GM12892 (cell line): Measurements from ENCODE around the gene UBXN7.
"Not testable (repeated sequence)": the region's sequence is repeated elsewhere in the genome, so short reads cannot be mapped to it uniquely, and the experiment has no call there.

Experiments used
- DNase-seq: peaks from one replicate; pipeline ENCODE4 v3.0.0; 2011; ENCODE audit not compliant: insufficient read length
- FAIRE-seq: peaks from 2 replicates; lab custom pipeline; 2011; peaks lifted over from hg19 to GRCh38; lab: Jason Lieb, UNC
- POLR2A ChIP-seq: IDR thresholded peaks from 2 replicates; pipeline ENCODE4 v1.6.1; 2011; ENCODE audit warnings: low read depth, low read length, control low read depth
- POLR2AphosphoS5 ChIP-seq: IDR thresholded peaks from 2 replicates; pipeline ENCODE4 v1.6.1; 2011; ENCODE audit warnings: low read depth, low read length, control low read depth
- TAF1 ChIP-seq: IDR thresholded peaks from 2 replicates; pipeline ENCODE4 v1.6.1; 2011; ENCODE audit warnings: low read depth, mild to moderate bottlenecking, control low read depth, low read length, borderline replicate concordance

Gene UBXN7

DNA sequence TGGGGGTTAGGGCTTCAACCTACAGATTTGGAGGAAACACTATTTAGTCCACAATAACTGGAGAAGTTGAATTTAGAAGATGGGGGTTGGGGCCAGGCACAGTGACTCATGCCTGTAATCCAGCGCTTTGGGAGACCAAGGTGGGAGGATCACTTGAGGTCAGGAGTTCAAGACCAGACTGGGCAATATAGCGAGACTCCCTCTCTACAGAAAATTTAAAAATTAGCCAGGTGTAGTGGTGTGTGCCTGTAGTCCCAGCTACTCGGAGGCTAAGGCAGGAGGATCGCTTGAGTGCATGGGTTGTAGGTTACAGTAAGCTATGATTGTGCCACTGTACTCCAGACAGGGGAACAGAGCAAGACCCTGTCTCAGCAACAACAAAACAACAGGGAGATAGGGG, 109.2 kb downstream of the UBXN7 start:
- DNase-seq (no peak), FAIRE-seq (no peak)
- no peak for TF ChIP-seq POLR2AphosphoS5
- no peak for TF ChIP-seq POLR2A
- TF ChIP-seq TAF1: no peak

DNA sequence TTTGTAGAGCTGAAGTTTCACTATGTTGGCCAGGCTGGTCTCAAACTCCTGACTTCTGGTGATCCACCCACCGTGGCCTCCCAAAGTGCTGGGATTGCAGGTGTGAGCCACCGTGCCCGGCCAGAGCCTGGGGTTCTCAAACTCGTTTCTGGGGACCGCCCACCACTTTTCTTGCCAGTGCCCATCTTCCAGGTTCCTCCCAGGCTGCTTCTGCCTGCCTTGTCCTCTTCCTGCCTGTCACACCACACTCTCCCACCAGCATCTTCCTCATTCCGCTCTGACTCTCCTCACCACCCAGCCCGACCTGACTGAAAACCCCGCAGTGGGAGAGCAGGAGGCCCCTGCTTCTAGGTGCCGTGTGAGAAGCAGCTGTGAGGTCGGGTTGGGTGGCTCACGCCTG, 111.1 kb downstream of the UBXN7 start:
- no peak for TF ChIP-seq TAF1
- no peak for TF ChIP-seq POLR2AphosphoS5
- TF ChIP-seq POLR2A: no peak
- no peak for DNase-seq
- no peak for FAIRE-seq

DNA sequence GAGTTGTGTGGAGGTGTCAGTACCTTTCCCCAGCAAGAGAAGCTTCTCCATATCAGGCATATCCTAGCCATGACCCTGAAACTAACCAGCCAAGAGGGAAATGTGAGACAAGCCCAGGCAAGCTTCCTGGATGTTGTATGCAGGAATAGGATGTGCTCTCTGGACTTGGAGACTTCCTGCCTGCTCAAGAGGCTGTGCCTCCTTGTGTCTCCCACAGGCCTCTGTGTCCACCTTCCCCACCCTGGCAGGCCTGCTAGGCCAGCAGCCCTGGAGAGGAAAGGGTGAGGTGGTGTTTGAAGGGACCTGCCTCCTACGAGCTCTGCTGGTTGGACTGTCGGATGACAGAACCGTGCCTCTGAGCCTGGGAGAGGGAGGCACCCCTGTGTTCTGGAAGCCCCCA, 112.1 kb downstream of the UBXN7 start:
- DNase-seq (no peak), FAIRE-seq (no peak)
- no peak for TF ChIP-seq POLR2A
- TF ChIP-seq POLR2AphosphoS5: no peak
- no peak for TF ChIP-seq TAF1

DNA sequence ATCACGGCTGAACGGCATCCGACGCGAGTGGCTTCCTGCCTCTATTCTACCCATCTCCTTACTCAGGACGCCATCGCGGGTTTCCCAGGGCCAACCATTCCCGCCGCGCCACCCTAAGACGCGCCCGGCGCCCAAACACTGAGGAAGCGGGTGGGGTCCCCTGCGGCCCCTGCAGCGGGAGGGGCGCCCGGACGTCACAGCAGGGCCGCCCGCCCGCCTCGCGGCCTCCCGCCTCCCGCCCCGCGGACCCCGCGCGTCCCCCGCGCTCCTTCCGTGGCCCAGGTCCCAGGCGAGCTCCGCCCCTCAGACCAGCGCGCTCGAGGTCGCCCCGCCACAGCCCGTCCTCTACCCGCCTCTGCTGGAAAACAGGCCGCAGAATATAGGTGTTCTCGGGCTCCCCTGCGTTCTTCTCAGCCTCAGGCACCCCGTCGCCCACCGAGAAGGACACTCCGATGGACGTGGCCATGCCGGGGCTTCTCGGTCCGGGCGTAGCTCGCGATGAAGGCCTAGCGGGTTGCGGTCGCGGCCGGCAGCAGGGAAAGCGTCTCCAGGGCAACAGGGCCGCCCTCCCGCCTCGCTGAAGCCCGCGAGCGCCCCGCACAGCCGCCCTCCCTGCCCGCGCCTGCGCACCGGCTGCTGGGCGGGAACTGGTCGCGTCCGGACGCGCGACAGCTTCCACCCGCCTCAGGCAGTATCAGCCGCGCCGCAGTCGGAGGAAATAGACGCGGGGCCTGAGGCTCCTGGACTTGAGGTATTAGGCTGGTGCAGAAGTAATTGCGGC, 114.3 kb downstream of the UBXN7 start, which contains the start of gene DYNLT2B:
Gene DYNLT2B, minus strand, starts transcription at position 554 of the 781 bp plus-strand sequence. Its CDS starts 88 bp downstream, at position 466.
- peak; percentile 98 for DNase-seq

DNA sequence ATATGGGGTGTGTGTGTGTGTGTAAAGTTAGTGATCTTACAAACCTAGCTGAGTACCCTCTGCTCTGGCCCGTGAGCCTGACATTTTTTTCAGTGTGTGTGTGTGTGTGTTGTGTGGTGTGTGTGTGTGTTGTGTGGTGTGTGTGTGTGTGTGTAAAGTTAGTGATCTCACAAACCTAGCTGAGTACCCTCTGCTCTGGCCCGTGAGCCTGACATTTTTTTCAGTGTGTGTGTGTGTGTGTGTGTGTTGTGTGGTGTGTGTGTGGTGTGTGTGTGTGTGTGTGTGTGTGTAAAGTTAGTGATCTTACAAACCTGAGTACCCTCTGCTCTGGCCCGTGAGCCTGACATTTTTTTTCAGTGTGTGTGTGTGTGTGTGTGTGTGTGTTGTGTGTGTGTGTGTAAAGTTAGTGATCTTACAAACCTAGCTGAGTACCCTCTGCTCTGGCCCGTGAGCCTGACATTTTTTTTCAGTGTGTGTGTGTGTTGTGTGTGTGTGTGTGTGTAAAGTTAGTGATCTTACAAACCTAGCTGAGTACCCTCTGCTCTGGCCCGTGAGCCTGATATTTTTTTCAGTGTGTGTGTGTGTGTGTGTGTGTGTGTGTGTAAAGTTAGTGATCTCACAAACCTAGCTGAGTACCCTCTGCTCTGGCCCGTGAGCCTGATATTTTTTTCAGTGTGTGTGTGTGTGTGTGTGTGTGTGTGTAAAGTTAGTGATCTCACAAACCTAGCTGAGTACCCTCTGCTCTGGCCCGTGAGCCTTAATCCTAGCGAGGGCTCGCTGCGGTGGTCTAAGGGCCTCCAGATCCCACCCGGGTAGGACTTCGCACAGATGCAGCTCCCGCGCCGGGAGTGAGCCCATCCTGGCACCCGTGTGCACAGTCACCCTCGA, 115.2 kb downstream of the UBXN7 start:
- FAIRE-seq: peak; percentile 62
- not testable (repeated sequence) for DNase-seq

More for the DNA sequence above, 114.3 kb downstream of the UBXN7 start, which contains the start of gene DYNLT2B:
- peak; percentile 84 for FAIRE-seq
- TF ChIP-seq POLR2AphosphoS5: peak; percentile 74; the same call in 1 of the 2 replicates
- peak; percentile 89 for TF ChIP-seq POLR2A
- peak; percentile 86 for TF ChIP-seq TAF1

DNA sequence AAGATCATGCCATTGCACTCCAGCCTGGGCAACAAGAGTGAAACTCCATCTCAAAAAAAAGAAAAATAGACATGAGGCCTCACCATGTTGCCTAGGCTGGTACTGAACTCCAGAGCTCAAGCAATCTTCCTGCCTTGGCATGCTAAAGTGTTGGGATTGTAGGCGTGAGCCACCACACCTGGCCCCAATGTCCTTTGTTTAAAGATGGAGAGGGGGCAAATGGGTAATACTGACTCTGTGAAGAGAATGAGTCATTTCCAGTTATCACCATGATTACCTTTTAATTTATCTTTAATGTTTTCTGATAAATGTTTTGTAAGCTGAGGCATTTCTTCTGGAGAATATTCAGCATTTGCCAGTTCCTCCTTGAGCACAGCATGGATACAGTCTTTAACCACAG, 116.4 kb downstream of the UBXN7 start:
- FAIRE-seq: no peak

DNA sequence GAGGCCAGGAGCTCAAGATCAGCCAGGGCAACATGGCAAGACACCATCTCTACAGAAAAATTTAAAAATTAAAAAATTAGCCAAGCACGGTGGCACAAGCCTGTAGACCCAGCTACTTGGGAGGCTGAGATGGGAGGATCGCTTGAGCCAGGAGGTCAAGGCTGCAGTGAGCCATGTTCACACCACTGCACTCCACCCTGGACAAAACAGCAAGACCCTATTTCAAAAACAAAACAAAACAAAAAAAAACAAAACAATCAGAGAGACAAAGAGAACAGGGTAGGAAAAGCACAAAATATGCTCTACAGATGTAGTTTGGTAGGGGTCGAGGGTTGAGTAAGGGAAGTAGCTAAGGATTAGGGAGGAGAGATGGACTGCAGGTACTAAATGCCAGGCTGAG, 117.6 kb downstream of the UBXN7 start:
- TF ChIP-seq POLR2A: no peak
- no peak for TF ChIP-seq POLR2AphosphoS5
- TF ChIP-seq TAF1: no peak
- DNase-seq (no peak), FAIRE-seq (no peak)

More for the DNA sequence above, 116.4 kb downstream of the UBXN7 start:
- no peak for DNase-seq
- TF ChIP-seq POLR2A: no peak
- TF ChIP-seq TAF1: no peak
- no peak for TF ChIP-seq POLR2AphosphoS5

DNA sequence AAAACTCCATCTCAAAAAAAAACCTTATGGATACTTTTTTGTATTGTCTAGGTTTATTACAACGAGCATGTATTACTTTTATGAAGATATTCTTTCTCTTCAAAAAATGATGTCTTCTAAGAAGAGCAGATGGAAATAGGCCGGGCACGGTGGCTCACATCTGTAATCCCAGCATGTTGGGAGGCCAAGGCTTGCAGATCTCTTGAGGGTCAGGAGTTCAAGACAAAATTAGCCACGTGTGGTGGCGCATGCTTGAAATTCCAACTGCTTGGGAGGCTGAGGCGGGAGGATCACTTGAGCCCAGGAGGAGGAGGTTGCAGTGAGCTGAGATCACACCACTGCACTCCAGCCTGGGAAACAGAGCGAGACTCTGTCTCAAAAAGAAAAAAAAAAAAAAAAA, 118.1 kb downstream of the UBXN7 start:
- not testable (repeated sequence) for FAIRE-seq, DNase-seq

DNA sequence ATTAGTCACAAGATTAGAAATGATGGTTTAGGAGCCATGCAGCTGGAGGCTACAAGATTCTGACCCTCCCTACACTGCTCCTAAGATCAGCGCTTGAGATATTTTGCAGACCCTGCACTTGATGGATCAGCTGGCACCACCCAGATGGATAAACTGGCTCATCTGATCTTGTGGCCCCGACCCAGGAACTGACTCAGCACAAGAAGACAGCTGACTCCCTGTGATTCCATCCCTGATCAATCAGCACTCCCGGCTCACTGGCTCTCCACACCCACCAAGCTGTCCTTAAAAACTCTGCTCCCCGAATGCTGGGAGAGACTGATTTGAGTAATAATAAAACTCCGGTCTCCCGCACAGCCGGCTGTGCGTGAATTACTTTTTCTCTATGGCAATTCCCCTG, 129.3 kb downstream of the UBXN7 start:
- not testable (repeated sequence) for DNase-seq, FAIRE-seq

DNA sequence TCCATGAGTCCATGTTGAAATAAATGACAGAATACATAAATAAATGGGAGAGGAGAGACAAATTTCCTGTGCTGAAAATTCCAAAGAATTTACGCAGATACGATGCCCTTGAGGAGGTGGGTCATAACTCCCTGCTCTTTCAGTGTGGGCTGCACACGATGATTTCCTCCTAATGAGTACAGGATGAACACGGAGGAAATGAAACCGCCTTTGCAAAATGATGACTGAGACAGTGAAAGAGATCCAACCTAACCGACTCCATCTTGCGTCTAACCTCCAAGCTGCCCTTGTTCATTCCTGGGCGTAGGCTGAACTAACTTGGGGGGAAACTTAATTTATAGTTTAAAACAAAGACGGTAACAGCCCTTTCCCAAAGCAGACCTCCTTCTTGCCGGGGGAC, 129.7 kb downstream of the UBXN7 start:
- FAIRE-seq, DNase-seq: not testable (repeated sequence)

DNA sequence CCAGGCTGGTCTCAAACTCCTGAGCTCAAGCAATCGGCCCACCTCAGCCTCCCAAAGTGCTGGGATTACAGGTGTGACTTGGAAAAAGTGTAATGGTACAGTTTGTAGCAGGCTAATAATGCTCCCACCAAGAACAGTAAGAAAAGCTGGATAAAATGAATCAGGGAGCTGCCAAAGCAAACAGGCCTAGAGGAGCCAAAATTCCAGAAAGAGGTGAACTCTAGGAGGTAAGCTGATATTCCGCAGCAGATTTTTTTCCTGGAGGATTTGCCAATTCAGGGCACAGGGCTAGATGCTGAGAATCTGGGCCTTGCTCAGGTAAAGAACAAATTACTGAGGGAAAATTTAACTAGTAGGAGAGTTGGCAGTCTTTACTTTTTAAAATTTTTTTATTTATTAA, 133.7 kb downstream of the UBXN7 start:
- TF ChIP-seq POLR2AphosphoS5: no peak
- no peak for TF ChIP-seq POLR2A
- TF ChIP-seq TAF1: no peak
- FAIRE-seq (no peak), DNase-seq (no peak)
